GM12864 (cell line): ENCODE measurements around the gene NPIPB8.
"Not testable (repeated sequence)": the region's sequence is repeated elsewhere in the genome, so short reads cannot be mapped to it uniquely, and the experiment has no call there.

Source experiments
- DNase-seq: peaks from one replicate; pipeline ENCODE4 v3.0.0-alpha.2; 2011; ENCODE audit warnings: low read depth
- H3K4me3 ChIP-seq: 2 replicates; pipeline ENCODE4 v1.5.1; 2011; ENCODE audit warnings: mild to moderate bottlenecking, low read depth, low read length, control low read depth
- TF ChIP-seq, protein P1 (sequence below): IDR thresholded peaks from 2 replicates; pipeline ENCODE4 v1.5.1; 2011; ENCODE audit warnings: low read depth, mild to moderate bottlenecking, moderate library complexity, low read length, control low read depth, inconsistent platforms; ENCODE audit errors: missing control alignments

NPIPB8 gene

GRCh38 chr16:28596115-28596630 lies 41.7 kb upstream of the NPIPB8 start:
- H3K4me3 ChIP-seq: no peak overlapping the region
- TF ChIP-seq, protein P1, sequence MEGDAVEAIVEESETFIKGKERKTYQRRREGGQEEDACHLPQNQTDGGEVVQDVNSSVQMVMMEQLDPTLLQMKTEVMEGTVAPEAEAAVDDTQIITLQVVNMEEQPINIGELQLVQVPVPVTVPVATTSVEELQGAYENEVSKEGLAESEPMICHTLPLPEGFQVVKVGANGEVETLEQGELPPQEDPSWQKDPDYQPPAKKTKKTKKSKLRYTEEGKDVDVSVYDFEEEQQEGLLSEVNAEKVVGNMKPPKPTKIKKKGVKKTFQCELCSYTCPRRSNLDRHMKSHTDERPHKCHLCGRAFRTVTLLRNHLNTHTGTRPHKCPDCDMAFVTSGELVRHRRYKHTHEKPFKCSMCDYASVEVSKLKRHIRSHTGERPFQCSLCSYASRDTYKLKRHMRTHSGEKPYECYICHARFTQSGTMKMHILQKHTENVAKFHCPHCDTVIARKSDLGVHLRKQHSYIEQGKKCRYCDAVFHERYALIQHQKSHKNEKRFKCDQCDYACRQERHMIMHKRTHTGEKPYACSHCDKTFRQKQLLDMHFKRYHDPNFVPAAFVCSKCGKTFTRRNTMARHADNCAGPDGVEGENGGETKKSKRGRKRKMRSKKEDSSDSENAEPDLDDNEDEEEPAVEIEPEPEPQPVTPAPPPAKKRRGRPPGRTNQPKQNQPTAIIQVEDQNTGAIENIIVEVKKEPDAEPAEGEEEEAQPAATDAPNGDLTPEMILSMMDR: no peak
- DNase-seq: no peak

GRCh38 chr16:28596840-28597691 lies 40.8 kb upstream of the NPIPB8 start, which contains the start of gene SULT1A2:
SULT1A2 (minus strand) TSS chr16:28597050; CDS start chr16:28595930, 1,120 bp downstream.
- DNase-seq: no peak
- TF ChIP-seq, protein P1: no peak

GRCh38 chr16:28597692-28598261 lies 40.1 kb upstream of the NPIPB8 start:
- no peak for DNase-seq
- H3K4me3 ChIP-seq: no peak overlapping the region
- TF ChIP-seq, protein P1: no peak

More at GRCh38 chr16:28596840-28597691, 40.8 kb upstream of the NPIPB8 start, which contains the start of gene SULT1A2:
- H3K4me3 ChIP-seq: no peak within 1 kb of the TSS

DNA sequence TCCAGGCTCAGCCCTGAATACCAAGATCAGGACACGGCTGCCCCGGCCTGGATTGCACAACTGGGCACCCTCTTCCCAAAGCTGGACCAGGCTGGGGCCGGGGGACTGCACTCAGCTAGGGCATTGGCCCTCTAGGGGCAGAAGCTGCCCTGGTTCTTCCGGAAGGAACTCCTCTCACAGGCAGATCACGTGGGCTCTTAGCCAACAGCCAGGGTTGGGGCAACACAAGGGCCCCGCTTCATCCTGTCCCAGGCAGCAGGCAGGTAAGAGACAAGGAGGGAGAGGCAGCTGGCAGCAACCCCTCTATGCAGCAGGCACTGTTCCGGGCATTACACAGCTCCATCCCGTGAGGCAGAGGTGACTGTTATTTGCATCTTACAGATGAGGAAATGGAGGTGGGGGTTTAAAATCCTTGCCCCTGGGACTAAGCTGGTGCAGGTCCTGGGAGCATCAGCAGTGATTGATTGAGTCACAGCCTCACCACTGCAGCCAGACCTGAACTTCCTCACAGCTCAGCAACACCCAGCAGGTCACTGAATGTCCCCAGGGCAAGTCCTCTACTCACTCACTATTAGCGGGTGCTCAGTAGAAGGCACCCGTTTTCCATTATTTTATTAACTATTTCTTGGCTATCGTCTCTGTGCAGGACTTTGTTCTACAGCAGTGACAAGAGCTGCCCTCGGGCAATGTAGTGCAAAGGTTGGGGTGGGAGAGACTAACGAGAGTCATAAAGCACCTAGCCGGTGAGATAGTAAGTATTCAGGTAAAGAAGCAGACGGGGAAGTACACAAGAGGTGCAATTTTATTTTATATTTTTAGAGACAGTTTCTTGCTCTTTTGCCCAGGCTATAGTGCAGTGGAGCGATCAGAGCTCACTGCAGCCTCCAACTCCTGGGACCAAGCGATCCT lies 38.2 kb upstream of the NPIPB8 start:
- DNase-seq, H3K4me3 ChIP-seq: not testable (repeated sequence)

GRCh38 chr16:28600965-28601364 lies 36.9 kb upstream of the NPIPB8 start:
- not testable (repeated sequence) for DNase-seq, H3K4me3 ChIP-seq

DNA sequence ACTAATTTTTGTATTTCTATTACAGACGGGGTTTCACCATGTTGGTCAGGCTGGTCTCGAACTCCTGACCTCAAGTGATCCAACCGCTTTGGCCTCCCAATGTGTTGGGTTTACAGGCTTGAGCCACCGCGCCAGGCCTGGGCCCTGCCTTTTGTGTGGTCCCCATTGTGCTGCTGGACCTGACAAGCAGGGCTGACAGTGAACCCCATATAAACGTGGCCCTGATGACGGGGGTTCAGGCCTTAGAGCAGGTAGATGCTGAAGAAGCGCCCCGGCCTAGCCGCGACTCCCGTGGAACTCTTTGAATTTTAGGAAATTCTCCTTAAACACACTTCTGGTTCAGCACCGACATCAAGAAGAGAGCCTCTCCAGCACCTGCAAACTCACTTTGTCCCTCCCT lies 36.3 kb upstream of the NPIPB8 start:
- not testable (repeated sequence) for DNase-seq, H3K4me3 ChIP-seq

- not testable (repeated sequence) for DNase-seq, H3K4me3 ChIP-seq
Measured at GRCh38 chr16:28602062-28602461, 35.8 kb upstream of the NPIPB8 start.

GRCh38 chr16:28602529-28602928 lies 35.3 kb upstream of the NPIPB8 start:
- DNase-seq: peak; percentile 37
- TF ChIP-seq, protein P1: no peak
- H3K4me3 ChIP-seq: no peak overlapping the region
